Stomach smooth muscle (tissue), 2 donors: ENCODE measurements around the gene KLHL11.

ENCODE experiments used
- H3K27ac ChIP-seq: one replicate; pipeline ENCODE4 v1.7.0; 2013; ENCODE audit warnings: mild to moderate bottlenecking, low read length, inconsistent platforms
- H3K27me3 ChIP-seq, 2 donors: one replicate each; pipeline ENCODE4 v1.7.0; 2013; ENCODE audit warnings: low read length in 2 of 2; ENCODE audit not compliant: insufficient read depth in 2 of 2, control insufficient read depth in 1 of 2
- H3K36me3 ChIP-seq, 2 donors: one replicate each; pipeline ENCODE4 v1.7.0; 2013; ENCODE audit warnings: low read length in 2 of 2; ENCODE audit not compliant: control insufficient read depth in 2 of 2, insufficient read depth in 2 of 2
- H3K4me1 ChIP-seq: one replicate; pipeline ENCODE4 v1.7.0; 2013; ENCODE audit warnings: low read length; ENCODE audit not compliant: control insufficient read depth, insufficient read depth
- H3K4me3 ChIP-seq, 2 donors: one replicate each; pipeline ENCODE4 v1.7.0; 2013; ENCODE audit warnings: low read length in 2 of 2
- H3K9ac ChIP-seq, 2 donors: one replicate each; pipeline ENCODE4 v1.7.0; 2013; ENCODE audit warnings: low read length in 2 of 2, mild to moderate bottlenecking in 1 of 2
- H3K9me3 ChIP-seq, 2 donors: one replicate each; pipeline ENCODE4 v1.7.0; 2013; ENCODE audit warnings: low read length in 2 of 2; ENCODE audit not compliant: control insufficient read depth in 2 of 2
- donor health status: healthy.
- donor health status: Pancreatic carcinoma.

The KLHL11 gene

GRCh38 chr17:41906465-41907184 lies 41.4 kb upstream of the KLHL11 start:
- Histone ChIP-seq H3K4me1 (no peaks in the 10 kb centered on the region), H3K9me3 (no peaks in the 10 kb centered on the region), H3K36me3 (peaks cover 50 to 63% of the 10 kb centered on the region in 2 donors), H3K4me3 (no peak overlapping the region), H3K27ac (no peak overlapping the region), H3K9ac (no peak overlapping the region), H3K27me3 (no peaks in the 10 kb centered on the region)

GRCh38 chr17:41905172-41905571 lies 39.9 kb upstream of the KLHL11 start:
- Histone ChIP-seq H3K27me3 (no peaks in the 10 kb centered on the region), H3K9ac (no peak overlapping the region), H3K9me3 (no peaks in the 10 kb centered on the region), H3K36me3 (peaks cover 40 to 58% of the 10 kb centered on the region in 2 donors), H3K27ac (no peak overlapping the region), H3K4me3 (no peak overlapping the region), H3K4me1 (no peaks in the 10 kb centered on the region)

DNA sequence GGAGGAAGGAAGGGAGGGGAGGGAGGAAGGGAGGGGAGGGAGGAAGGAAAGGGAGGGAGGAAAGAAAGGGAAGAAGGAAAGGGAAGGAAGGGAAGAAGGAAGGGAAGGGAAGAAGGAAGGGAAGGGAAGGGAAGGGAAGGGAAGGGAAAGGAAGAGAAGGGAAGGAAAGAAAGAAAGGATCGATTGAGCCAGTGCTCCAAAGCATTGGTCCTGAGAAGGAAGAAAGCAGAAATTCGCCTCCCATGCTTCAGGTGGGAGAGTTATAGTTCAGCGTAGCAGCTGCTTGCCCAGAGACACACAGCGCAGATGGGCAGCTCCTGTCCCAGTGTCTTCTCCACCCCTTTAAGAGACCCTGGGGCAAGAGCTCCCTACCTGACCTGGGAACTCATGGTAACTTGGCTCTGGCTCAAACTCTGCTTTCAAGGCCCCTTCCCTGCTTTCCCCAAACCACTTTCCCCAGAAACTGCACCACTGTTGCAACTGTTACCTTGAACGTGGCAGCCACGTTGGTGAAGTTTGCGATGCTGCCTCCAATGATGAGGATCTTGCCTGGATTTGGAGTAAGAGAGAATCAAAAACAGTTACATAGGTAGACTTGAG lies 39.1 kb upstream of the KLHL11 start:
- Histone ChIP-seq H3K27me3 (no peaks in the 10 kb centered on the region), H3K36me3 (peaks cover 36 to 51% of the 10 kb centered on the region in 2 donors), H3K9ac (no peak overlapping the region), H3K4me1 (no peaks in the 10 kb centered on the region), H3K9me3 (no peaks in the 10 kb centered on the region), H3K4me3 (no peak overlapping the region), H3K27ac (no peak overlapping the region)

- Histone ChIP-seq H3K27ac (no peak overlapping the region), H3K4me1 (no peaks in the 10 kb centered on the region), H3K4me3 (no peak overlapping the region), H3K27me3 (no peaks in the 10 kb centered on the region), H3K9ac (no peak overlapping the region), H3K9me3 (no peaks in the 10 kb centered on the region), H3K36me3 (peaks cover 46 to 55% of the 10 kb centered on the region in 2 donors)
Measured at GRCh38 chr17:41901646-41902045, 36.4 kb upstream of the KLHL11 start.

GRCh38 chr17:41896726-41897125 lies 31.5 kb upstream of the KLHL11 start:
- Histone ChIP-seq H3K36me3 (peaks cover 44 to 54% of the 10 kb centered on the region in 2 donors), H3K27ac (no peak overlapping the region), H3K4me3 (no peak overlapping the region)

DNA sequence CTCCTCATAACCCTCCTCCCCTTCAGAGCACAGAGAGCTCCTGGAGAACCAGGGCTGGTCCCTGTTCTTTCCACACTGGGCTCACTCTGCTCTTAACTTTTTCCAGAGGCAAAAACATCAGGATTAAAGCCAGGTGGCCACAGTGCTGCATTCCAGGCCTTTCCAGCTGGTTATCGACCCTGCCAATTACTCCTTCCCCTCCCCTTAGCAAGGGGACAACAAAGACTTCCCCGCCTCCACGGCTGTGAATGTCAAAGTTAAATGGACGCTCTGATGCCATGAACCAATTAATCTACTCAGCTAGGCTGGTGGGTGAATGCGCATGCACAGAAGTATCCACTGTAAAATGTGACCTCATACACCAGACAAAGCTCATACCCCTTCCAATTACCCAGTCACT lies 30.4 kb upstream of the KLHL11 start:
- Histone ChIP-seq H3K9ac (peak overlapping the region in 1 of 2 donors; percentile 38), H3K27ac (peak overlapping the region; percentile 64), H3K27me3 (no peaks in the 10 kb centered on the region), H3K4me3 (no peak overlapping the region), H3K36me3 (peaks cover 40 to 51% of the 10 kb centered on the region in 2 donors), H3K4me1 (peaks cover 19% of the 10 kb centered on the region), H3K9me3 (no peaks in the 10 kb centered on the region)

More at GRCh38 chr17:41896726-41897125, 31.5 kb upstream of the KLHL11 start:
- H3K27me3 ChIP-seq: no peaks in the 10 kb centered on the region
- H3K4me1 ChIP-seq: peaks cover 19% of the 10 kb centered on the region
- no peaks in the 10 kb centered on the region for H3K9me3 ChIP-seq
- H3K9ac ChIP-seq: no peak overlapping the region

DNA sequence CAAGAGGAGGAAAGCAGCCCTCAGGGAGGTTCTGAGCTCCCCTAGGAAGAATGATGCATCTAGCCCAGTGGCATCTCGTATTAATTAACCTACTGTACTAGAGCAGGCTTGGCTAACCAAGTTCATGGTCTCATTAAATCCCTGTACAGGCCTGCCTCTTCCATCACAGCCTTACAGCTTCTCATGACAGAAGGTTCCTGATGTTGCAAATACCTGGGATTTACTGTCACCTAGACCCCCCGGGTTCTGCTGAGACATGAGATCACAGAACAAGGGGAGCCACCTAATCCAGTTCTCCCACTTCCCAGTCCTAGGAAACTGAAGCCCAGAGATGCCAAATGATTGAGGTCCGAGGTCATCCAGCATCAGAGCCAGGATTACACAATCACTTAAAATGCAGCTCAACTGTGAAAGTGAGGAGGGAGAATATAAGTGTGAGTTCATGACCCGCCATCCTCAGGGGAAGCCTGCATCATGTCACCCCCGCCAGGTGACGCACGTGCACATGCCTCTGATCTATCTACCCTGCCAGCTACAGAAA lies 29.6 kb upstream of the KLHL11 start:
- Histone ChIP-seq H3K9me3 (no peaks in the 10 kb centered on the region), H3K27me3 (no peaks in the 10 kb centered on the region), H3K9ac (peak overlapping the region; percentile 21 to 38), H3K4me1 (peaks cover 19% of the 10 kb centered on the region), H3K4me3 (no peak overlapping the region), H3K36me3 (peaks cover 42 to 50% of the 10 kb centered on the region in 2 donors), H3K27ac (peak overlapping the region; percentile 64)

DNA sequence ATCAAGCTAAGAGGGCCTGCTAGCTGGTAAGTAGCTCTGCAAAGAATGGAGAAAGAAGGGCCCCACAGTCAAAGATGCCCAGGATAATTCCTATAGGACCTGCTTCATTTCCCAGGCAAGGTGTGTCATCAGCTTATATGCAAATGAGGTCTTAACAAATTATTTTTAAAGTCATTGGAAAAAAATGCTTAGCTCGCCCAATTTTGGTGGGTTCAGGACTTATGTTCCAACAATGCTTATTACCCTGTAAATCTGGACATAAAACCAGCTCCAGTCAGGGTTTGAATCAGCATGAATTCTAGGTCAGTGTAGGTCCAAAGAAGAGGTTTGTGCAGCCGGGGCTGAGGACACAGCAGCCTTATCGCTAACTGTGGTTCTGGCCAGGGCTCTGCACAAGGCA lies 28.2 kb upstream of the KLHL11 start:
- Histone ChIP-seq H3K4me1 (peaks cover 19% of the 10 kb centered on the region), H3K36me3 (peaks cover 39 to 48% of the 10 kb centered on the region in 2 donors), H3K27ac (no peak overlapping the region), H3K27me3 (no peaks in the 10 kb centered on the region), H3K4me3 (no peak overlapping the region), H3K9me3 (no peaks in the 10 kb centered on the region), H3K9ac (no peak overlapping the region)

DNA sequence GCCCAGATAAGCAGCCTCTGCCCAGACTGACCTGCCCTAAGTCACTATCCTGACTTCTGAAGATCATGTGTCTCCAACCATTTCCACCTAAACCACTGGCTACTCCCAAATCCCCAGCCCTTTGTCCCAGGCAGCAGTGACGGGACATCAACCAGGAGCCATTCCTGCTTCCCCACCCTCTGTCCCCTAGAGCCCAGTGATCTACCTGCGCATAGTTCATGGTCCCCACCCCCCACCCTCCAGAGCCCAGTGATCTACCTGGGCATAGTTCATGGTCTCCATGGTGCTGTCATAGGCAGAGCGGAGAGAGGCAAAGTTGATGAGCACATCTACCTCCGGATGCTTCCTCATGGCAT lies 26.8 kb upstream of the KLHL11 start:
- H3K4me1 ChIP-seq: peaks cover 19% of the 10 kb centered on the region
- H3K27me3 ChIP-seq: no peaks in the 10 kb centered on the region
- no peaks in the 10 kb centered on the region for H3K9me3 ChIP-seq
- H3K9ac ChIP-seq: no peak overlapping the region
- peaks cover 33 to 51% of the 10 kb centered on the region in 2 donors for H3K36me3 ChIP-seq
- no peak overlapping the region for H3K27ac ChIP-seq
- H3K4me3 ChIP-seq: no peak overlapping the region

- Histone ChIP-seq H3K9me3 (no peaks in the 10 kb centered on the region), H3K4me1 (peaks cover 18% of the 10 kb centered on the region), H3K9ac (no peak overlapping the region), H3K27ac (no peak overlapping the region), H3K27me3 (no peaks in the 10 kb centered on the region), H3K4me3 (no peak overlapping the region), H3K36me3 (peaks cover 32 to 48% of the 10 kb centered on the region in 2 donors)
Measured at GRCh38 chr17:41891135-41892020, 26.2 kb upstream of the KLHL11 start.
